Endothelial cell (in vitro differentiated cells): Measurements from ENCODE around the gene IFI27L1. TPM values are rescaled to one million over a fixed set of nuclear protein-coding genes. Genes with fewer than 3 reads are reported as not detected.

Experiments
- DNase-seq: peaks from one replicate; pipeline ENCODE4 v3.0.0; 2021; ENCODE audit warnings: low spot score
- H3K27ac Mint-ChIP-seq: one replicate; pipeline ENCODE4 v1.8.0; 2021; ENCODE audit warnings: mixed read lengths, inconsistent platforms; ENCODE audit not compliant: unreplicated experiment
- H3K27me3 Mint-ChIP-seq: one replicate; pipeline ENCODE4 v1.8.0; 2021; ENCODE audit warnings: mild to moderate bottlenecking, moderate library complexity, mixed read lengths, inconsistent platforms; ENCODE audit not compliant: unreplicated experiment
- H3K36me3 Mint-ChIP-seq: one replicate; pipeline ENCODE4 v1.8.0; 2021; ENCODE audit warnings: mild to moderate bottlenecking, low read depth, mixed read lengths, inconsistent platforms; ENCODE audit not compliant: unreplicated experiment
- H3K4me1 Mint-ChIP-seq: one replicate; pipeline ENCODE4 v1.8.0; 2021; ENCODE audit warnings: mild to moderate bottlenecking, mixed read lengths, inconsistent platforms; ENCODE audit not compliant: unreplicated experiment
- H3K4me3 Mint-ChIP-seq: one replicate; pipeline ENCODE4 v1.8.0; 2021; ENCODE audit warnings: mild to moderate bottlenecking, mixed read lengths, inconsistent platforms; ENCODE audit not compliant: unreplicated experiment
- H3K9me3 Mint-ChIP-seq: one replicate; pipeline ENCODE4 v1.8.0; 2021; ENCODE audit warnings: mixed read lengths, inconsistent platforms; ENCODE audit not compliant: unreplicated experiment
- total RNA-seq: library from RNA; stranded (reverse); fragmentation: NEBNext Ultra II Directional; extraction: Animal tissue kit (Norgen Biotek cat#: 25700); gene quantifications from one replicate; pipeline ENCODE4 v1.2.1, GENCODE V29; 2021; ENCODE audit not compliant: unreplicated experiment
- TF ChIP-seq, protein P1 (sequence below): fragments of 200-600 bp; sonication (generic); IDR thresholded peaks from one replicate; pipeline ENCODE4 v1.5.0; 2021; ENCODE audit warnings: antibody characterized with exemption; ENCODE audit not compliant: unreplicated experiment

Gene IFI27L1
- total RNA-seq, 1 donor from 2014 or later: 33.5 TPM

DNA sequence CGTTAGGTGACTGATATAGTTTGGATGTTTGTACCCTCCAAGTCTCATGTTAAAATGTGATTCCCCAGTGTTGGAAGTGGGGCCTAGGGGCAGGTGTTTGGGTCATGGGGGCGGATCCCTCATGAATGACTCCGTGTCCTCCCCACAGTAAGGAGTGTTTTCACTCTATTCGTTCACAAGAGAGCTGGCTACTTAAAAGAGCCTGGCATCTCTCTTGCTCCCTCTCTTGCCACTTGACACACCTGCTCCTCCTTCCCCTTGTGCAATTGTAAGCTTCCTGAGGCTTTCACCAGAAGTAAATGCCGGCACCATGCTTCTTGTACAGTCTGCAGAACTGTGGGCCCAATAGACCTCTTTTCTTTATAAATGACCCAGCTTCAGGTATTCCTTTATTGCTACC, 45.7 kb downstream of the IFI27L1 start:
- no peak for DNase-seq
- no peak overlapping the region for H3K27ac Mint-ChIP-seq
- peaks cover 8% of the 10 kb centered on the region for H3K4me1 Mint-ChIP-seq
- no peaks in the 10 kb centered on the region for H3K9me3 Mint-ChIP-seq
- TF ChIP-seq, protein P1, sequence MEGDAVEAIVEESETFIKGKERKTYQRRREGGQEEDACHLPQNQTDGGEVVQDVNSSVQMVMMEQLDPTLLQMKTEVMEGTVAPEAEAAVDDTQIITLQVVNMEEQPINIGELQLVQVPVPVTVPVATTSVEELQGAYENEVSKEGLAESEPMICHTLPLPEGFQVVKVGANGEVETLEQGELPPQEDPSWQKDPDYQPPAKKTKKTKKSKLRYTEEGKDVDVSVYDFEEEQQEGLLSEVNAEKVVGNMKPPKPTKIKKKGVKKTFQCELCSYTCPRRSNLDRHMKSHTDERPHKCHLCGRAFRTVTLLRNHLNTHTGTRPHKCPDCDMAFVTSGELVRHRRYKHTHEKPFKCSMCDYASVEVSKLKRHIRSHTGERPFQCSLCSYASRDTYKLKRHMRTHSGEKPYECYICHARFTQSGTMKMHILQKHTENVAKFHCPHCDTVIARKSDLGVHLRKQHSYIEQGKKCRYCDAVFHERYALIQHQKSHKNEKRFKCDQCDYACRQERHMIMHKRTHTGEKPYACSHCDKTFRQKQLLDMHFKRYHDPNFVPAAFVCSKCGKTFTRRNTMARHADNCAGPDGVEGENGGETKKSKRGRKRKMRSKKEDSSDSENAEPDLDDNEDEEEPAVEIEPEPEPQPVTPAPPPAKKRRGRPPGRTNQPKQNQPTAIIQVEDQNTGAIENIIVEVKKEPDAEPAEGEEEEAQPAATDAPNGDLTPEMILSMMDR: no peak
- H3K27me3 Mint-ChIP-seq: peaks cover 3% of the 10 kb centered on the region
- H3K4me3 Mint-ChIP-seq: no peak overlapping the region
- no peaks in the 10 kb centered on the region for H3K36me3 Mint-ChIP-seq

DNA sequence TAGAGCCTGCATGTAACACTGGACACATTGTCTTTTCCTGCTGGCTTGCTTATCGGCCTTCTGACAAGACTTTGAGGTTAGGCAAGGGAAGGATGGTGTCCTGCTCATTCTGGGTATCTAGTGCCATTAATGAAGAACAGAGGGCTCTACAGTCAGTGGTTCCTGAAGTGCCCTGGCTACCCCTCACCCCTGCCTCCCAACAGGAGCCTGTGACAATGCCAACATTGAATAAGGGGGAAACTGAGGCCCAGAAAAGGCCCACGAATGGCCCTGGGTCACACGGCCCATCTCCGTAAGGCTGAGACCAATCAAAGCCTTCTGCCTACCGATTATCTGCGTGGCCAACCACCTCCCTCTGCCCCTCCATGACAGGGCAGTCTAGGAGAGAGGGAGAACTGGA, 46.2 kb downstream of the IFI27L1 start:
- Mint-ChIP-seq H3K27me3 (peaks cover 3% of the 10 kb centered on the region), H3K36me3 (no peaks in the 10 kb centered on the region), H3K4me3 (no peak overlapping the region), H3K9me3 (no peaks in the 10 kb centered on the region), H3K4me1 (peaks cover 8% of the 10 kb centered on the region), H3K27ac (no peak overlapping the region)
- TF ChIP-seq, protein P1: no peak
- no peak for DNase-seq

DNA sequence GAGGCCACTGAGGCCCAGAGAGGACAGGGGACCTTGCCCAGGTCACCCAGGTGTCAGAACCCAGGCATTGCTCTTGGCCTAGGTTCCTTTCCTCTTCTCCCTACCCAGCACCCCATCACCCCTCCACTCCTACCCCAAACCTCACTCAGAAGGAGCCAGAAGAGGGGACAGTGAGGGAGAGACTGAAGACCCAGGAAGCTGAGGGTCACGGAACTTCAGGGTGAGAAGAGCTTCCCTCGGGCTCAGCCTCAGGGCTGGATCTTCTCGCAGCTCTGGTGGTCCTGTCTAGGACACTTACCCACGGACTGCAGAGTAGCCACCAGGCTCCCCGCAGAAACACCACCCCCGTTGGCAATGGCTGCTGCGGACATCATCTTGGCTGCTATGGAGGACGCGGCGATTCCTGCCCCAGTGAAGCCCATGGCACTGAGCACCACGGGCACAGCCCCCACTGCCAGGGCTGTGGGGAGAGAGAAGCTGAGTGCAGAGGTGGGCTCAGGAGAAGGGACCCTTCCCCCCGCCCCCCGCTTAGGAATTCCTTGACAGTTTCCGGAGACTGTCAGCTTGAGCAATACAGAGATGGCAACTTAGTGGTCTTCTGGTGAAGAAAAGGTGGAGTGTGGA, 47.2 kb downstream of the IFI27L1 start:
- Mint-ChIP-seq H3K4me3 (peak overlapping the region; percentile 93), H3K9me3 (no peaks in the 10 kb centered on the region), H3K27me3 (peaks cover 3% of the 10 kb centered on the region), H3K27ac (no peak overlapping the region), H3K36me3 (no peaks in the 10 kb centered on the region), H3K4me1 (peaks cover 8% of the 10 kb centered on the region)
- DNase-seq: no peak
- TF ChIP-seq, protein P1: no peak

DNA sequence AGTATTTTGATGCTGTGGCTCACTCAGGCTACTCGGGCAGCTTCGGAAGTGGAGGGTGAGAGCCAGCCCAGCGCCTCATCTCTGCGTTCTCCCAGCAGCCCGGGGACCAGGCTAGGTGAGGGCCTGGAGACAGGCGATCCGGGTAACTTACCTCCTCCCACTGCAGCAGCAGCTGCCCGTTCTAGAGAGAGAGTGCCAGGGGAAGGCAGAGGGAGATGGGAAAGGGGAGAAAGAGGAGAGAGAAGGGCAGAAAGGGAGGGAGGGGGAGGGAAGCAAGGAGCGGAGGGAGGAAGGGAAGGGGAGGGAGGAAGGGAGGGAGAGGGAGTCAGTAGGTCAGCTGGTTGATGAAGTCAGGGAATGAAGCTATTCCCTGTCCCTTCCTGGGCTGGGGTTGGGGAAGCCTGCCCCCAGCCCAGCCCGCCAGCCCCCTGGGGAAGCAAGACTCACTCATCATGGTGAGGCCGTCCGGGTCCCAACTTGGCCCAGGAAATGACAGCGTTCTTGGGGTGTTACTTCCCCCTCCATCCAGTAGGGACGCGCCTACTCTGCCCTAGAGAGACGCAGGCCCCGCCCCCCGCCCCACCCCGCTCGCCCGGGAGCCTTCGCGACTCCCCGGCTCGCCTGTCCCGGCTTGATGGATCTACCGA, 48.1 kb downstream of the IFI27L1 start, which contains the start of gene IFI27L2:
IFI27L2 (minus strand) TSS at position 494 of the 647 bp plus-strand sequence; CDS start at position 454, 40 bp downstream.
- peaks cover 3% of the 10 kb centered on the region for H3K27me3 Mint-ChIP-seq
- peak within 1 kb of the TSS; percentile 93 for H3K4me3 Mint-ChIP-seq
- peaks cover 8% of the 10 kb centered on the region for H3K4me1 Mint-ChIP-seq
- H3K36me3 Mint-ChIP-seq: no peaks in the 10 kb centered on the region
- peak within 1 kb of the TSS; percentile 46 for H3K27ac Mint-ChIP-seq
- peak; percentile 44 for DNase-seq
- no peaks in the 10 kb centered on the region for H3K9me3 Mint-ChIP-seq
- TF ChIP-seq, protein P1: no peak
